Measurements from ENCODE around the gene RNF166.
"Not testable (repeated sequence)": the region's sequence is repeated elsewhere in the genome, so short reads cannot be mapped to it uniquely, and the experiment has no call there.

Gene RNF166

GRCh38 chr16:88669980-88670379 is 36.2 kb downstream of the RNF166 start:
- DNase-seq = no peak

- not testable (repeated sequence) for DNase-seq
Observed at GRCh38 chr16:88669493-88669892, 36.7 kb downstream of the RNF166 start.

GRCh38 chr16:88667461-88667860 is 38.7 kb downstream of the RNF166 start:
- DNase-seq = no peak

- no peak for DNase-seq
Observed at GRCh38 chr16:88665570-88665969, 40.6 kb downstream of the RNF166 start.

- no peak for DNase-seq
Observed at GRCh38 chr16:88665148-88665547, 41.1 kb downstream of the RNF166 start.

GRCh38 chr16:88662843-88663606 is 43.2 kb downstream of the RNF166 start, which contains the start of gene MVD:
Gene MVD (minus strand): TSS chr16:88663091. CDS start chr16:88663080, 11 bp downstream.
- peak; percentile 97 for DNase-seq

- DNase-seq = no peak
Observed at GRCh38 chr16:88662222-88662842, 43.9 kb downstream of the RNF166 start.

GRCh38 chr16:88661468-88661867 is 44.7 kb downstream of the RNF166 start:
- DNase-seq = no peak

- no peak for DNase-seq
Observed at GRCh38 chr16:88659160-88659559, 47.0 kb downstream of the RNF166 start.

- DNase-seq = no peak
Observed at GRCh38 chr16:88658714-88659113, 47.5 kb downstream of the RNF166 start.

- no peak for DNase-seq
Observed at GRCh38 chr16:88657371-88657770, 48.8 kb downstream of the RNF166 start.

GRCh38 chr16:88656291-88656980 is 49.8 kb downstream of the RNF166 start:
- no peak for DNase-seq

GRCh38 chr16:88655733-88656281 is 50.4 kb downstream of the RNF166 start:
- DNase-seq = no peak

- no peak for DNase-seq
Observed at GRCh38 chr16:88655053-88655732, 51.0 kb downstream of the RNF166 start.

GRCh38 chr16:88654363-88655052 is 51.7 kb downstream of the RNF166 start:
- DNase-seq = no peak

GRCh38 chr16:88653596-88654362 is 52.4 kb downstream of the RNF166 start:
- DNase-seq = no peak

GRCh38 chr16:88653101-88653500 is 53.1 kb downstream of the RNF166 start:
- no peak for DNase-seq

GRCh38 chr16:88652762-88653063 is 53.5 kb downstream of the RNF166 start:
- DNase-seq = no peak

GRCh38 chr16:88651989-88652761 is 54.0 kb downstream of the RNF166 start:
- DNase-seq = no peak

- DNase-seq = no peak
Observed at GRCh38 chr16:88651276-88651988, 54.8 kb downstream of the RNF166 start.

All from NCI-H1092 treated with DMSO at 0.1 percent for 48 hours (cell line).